ENCODE results near the gene ATG14.

ATG14 gene

DNA sequence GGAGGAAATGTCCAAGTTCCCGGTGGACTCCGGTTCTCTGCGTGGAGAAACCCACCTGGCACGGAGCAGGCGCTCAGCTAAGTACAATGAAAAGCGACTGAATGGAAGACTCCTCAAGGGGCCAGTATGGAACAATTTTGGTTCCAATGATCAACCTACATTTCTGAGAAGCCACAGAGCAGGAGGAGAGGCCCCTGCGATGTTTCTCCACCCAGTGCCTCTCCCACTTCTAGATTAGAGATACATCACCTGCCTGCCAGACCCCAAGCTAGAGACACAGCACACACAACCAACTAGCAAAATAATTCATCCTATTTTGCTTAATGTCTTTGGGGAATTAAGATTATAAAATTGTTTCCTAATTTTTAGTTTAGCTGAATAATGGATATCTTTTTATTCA is 38.8 kb downstream of the ATG14 start:
- no peak overlapping the region for H3K4me3 ChIP-seq (ENCODE audit: low read length)
- H2AFZ ChIP-seq (ENCODE audit: low read depth, low read length): no peak overlapping the region
- H3K36me3 ChIP-seq (ENCODE audit: insufficient read depth, low read length): peaks cover 51% of the 10 kb centered on the region
- no peaks in the 10 kb centered on the region for H3K4me1 ChIP-seq (ENCODE audit: insufficient read depth, low read length)
- no peaks in the 10 kb centered on the region for H3K9me3 ChIP-seq (ENCODE audit: low read length)
- H3K27me3 ChIP-seq (ENCODE audit: insufficient read depth, low read length): no peaks in the 10 kb centered on the region

DNA sequence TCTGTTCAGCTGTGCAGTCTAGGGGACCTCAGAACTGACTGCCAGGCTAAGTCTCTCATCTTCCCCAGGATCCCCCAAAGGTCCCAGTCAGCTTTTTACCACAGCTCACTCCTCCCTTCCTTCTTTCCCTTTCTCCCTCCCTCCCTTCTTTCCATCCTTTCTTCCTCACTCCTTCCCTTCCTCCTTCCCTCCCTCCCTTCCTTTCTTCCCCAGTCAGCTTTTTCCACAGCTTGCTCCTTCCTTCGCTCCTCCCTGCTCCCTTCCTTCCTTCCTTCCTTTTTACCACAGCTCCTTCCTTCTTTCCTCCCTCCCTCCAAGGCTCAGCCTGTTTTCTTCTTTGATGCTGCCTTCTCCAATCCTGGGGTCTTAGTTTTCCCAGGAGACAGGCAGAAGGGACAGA is 39.2 kb downstream of the ATG14 start:
- Histone ChIP-seq H3K4me1 (ENCODE audit: insufficient read depth, low read length) (no peaks in the 10 kb centered on the region), H3K27me3 (ENCODE audit: insufficient read depth, low read length) (no peaks in the 10 kb centered on the region), H2AFZ (ENCODE audit: low read depth, low read length) (no peak overlapping the region), H3K4me3 (ENCODE audit: low read length) (no peak overlapping the region), H3K36me3 (ENCODE audit: insufficient read depth, low read length) (peaks cover 51% of the 10 kb centered on the region), H3K9me3 (ENCODE audit: low read length) (no peaks in the 10 kb centered on the region)

DNA sequence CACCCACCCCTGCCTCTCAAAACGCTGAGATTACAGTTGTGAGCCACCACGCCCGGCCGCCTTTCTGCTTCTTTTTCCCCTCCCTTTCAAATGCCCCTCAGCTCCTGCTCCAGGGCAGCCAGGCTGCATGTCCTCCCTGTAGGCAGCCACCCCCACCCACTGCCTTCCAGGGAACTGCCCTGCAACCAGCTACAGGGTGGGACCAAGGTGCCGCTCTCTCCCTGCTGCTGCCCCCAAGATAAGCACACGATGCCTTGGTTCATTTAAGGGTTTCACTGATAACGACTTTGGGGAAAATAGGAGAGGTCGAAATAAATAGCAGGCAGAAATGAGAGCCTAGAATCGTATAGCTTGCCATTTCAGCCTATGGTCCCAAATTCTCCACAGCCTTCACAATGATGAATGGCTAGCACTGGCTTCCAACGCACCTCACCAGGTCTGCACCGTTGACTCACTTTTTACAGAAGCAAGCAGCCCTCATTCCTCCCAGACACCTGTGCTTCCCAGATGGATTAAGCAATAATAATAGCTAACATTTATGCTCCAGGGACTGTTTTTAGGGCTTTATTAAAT is 40.7 kb downstream of the ATG14 start:
- peaks cover 48% of the 10 kb centered on the region for H3K36me3 ChIP-seq (ENCODE audit: insufficient read depth, low read length)
- no peaks in the 10 kb centered on the region for H3K4me1 ChIP-seq (ENCODE audit: insufficient read depth, low read length)
- no peak overlapping the region for H2AFZ ChIP-seq (ENCODE audit: low read depth, low read length)
- no peaks in the 10 kb centered on the region for H3K27me3 ChIP-seq (ENCODE audit: insufficient read depth, low read length)
- H3K9me3 ChIP-seq (ENCODE audit: low read length): no peaks in the 10 kb centered on the region
- no peak overlapping the region for H3K4me3 ChIP-seq (ENCODE audit: low read length)

DNA sequence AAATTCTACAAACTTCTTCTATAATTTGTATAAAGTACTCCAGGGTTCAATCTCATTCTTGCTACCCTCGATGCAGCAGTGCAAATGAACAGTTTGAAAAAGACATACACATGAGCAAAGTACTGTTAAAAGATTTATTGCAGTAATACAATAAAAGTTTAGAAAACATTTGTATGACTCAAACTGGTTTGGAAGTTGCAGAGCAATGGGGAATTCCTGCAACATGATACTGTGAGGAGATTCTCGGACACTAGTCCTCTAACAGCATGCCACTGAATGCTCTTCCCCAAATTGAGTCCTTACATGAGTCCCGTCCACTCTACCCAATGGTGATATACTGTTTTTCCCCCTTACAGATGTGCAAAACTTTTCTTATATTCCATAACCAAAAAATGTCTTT is 45.4 kb downstream of the ATG14 start:
- Histone ChIP-seq H3K9me3 (ENCODE audit: low read length) (no peaks in the 10 kb centered on the region), H3K4me3 (ENCODE audit: low read length) (no peak overlapping the region), H2AFZ (ENCODE audit: low read depth, low read length) (no peak overlapping the region), H3K27me3 (ENCODE audit: insufficient read depth, low read length) (no peaks in the 10 kb centered on the region), H3K36me3 (ENCODE audit: insufficient read depth, low read length) (peaks cover 38% of the 10 kb centered on the region), H3K4me1 (ENCODE audit: insufficient read depth, low read length) (no peaks in the 10 kb centered on the region)

DNA sequence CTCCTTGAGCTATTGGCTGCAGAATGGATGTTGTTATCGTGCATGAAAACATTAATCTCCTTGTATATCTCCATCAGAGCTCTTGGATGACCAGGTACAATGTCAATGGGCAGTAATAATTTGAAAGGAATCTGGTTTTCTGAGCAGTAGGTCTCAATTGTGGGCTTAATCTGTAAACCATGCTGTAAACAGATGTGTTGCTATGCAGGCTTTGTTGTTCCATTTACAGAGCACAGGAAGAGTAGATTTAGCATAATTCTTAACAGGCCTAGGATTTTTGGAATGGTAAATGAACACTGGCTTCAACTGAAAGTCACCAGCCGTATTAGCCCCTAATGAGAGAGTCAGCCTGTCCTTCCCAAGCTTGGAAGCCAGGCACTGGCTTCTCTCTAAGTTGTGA is 50.4 kb downstream of the ATG14 start:
- H2AFZ ChIP-seq (ENCODE audit: low read depth, low read length): no peak overlapping the region
- no peaks in the 10 kb centered on the region for H3K27me3 ChIP-seq (ENCODE audit: insufficient read depth, low read length)
- no peaks in the 10 kb centered on the region for H3K9me3 ChIP-seq (ENCODE audit: low read length)
- peaks cover 7% of the 10 kb centered on the region for H3K36me3 ChIP-seq (ENCODE audit: insufficient read depth, low read length)
- no peak overlapping the region for H3K4me3 ChIP-seq (ENCODE audit: low read length)
- no peaks in the 10 kb centered on the region for H3K4me1 ChIP-seq (ENCODE audit: insufficient read depth, low read length)

DNA sequence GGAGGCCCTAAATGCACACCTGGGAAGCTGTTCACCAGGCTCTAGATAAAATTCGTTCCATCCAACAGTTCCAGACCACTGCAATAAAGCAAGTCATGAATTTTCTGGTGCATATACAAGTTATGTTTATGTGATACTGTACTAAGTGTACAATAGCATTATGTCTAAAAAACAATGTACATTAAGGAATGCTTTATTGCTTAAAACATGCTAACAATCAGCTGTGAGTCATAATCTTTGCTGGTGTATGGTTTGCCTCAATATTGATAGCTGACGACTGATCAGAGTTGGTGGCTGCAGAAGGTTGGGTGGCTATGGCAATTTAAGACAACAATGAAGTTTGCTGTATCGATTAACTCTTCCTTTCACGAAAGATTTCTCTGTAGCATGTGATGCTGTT is 52.3 kb downstream of the ATG14 start:
- H3K27me3 ChIP-seq (ENCODE audit: insufficient read depth, low read length): no peaks in the 10 kb centered on the region
- no peak overlapping the region for H3K4me3 ChIP-seq (ENCODE audit: low read length)
- H2AFZ ChIP-seq (ENCODE audit: low read depth, low read length): no peak overlapping the region
- peaks cover 3% of the 10 kb centered on the region for H3K36me3 ChIP-seq (ENCODE audit: insufficient read depth, low read length)
- H3K4me1 ChIP-seq (ENCODE audit: insufficient read depth, low read length): no peaks in the 10 kb centered on the region
- H3K9me3 ChIP-seq (ENCODE audit: low read length): no peaks in the 10 kb centered on the region

DNA sequence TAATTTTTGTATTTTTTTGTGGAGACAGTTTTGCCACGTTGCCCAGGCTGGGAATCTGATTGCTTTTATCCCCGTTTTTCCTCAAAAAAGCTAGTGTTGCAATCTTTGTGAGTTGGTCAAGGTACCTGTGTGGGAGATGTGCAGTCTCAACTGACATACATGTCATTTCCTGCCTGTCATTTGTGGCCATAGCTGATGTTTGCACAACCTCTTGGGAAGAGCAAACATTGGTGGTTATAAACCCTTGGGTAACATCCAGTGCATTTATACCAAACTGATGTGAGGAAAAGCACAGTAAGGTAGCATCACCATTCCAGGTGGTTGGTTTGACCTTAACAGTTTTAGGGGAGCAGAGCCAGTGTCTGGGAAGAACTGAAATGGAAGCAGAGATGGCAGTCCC is 54.7 kb downstream of the ATG14 start:
- no peaks in the 10 kb centered on the region for H3K27me3 ChIP-seq (ENCODE audit: insufficient read depth, low read length)
- H3K36me3 ChIP-seq (ENCODE audit: insufficient read depth, low read length): peaks cover 11% of the 10 kb centered on the region
- H3K4me3 ChIP-seq (ENCODE audit: low read length): no peak overlapping the region
- H2AFZ ChIP-seq (ENCODE audit: low read depth, low read length): no peak overlapping the region
- no peaks in the 10 kb centered on the region for H3K9me3 ChIP-seq (ENCODE audit: low read length)
- H3K4me1 ChIP-seq (ENCODE audit: insufficient read depth, low read length): no peaks in the 10 kb centered on the region

DNA sequence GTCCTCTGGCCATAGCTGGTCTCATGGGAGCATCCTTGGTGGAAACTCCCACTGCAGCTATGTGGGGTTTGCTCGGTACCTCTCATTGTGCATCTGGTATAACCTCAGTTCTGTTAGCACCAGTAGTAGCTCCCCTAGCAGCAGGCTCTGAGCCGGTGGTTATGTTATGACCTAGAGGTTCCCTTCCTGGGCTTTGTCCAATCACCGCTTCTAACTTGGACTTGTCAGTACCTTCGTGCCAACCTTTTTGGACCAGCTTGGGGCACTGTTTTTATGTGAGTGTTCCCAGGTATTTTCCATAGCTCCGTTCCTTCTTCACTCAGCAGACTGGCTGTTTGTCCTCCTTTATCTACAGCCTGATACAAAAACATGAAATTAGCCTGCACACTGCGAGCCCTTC is 55.7 kb downstream of the ATG14 start:
- Histone ChIP-seq H3K36me3 (ENCODE audit: insufficient read depth, low read length) (peaks cover 21% of the 10 kb centered on the region), H3K9me3 (ENCODE audit: low read length) (no peaks in the 10 kb centered on the region), H3K4me3 (ENCODE audit: low read length) (no peak overlapping the region), H3K27me3 (ENCODE audit: insufficient read depth, low read length) (no peaks in the 10 kb centered on the region), H2AFZ (ENCODE audit: low read depth, low read length) (no peak overlapping the region), H3K4me1 (ENCODE audit: insufficient read depth, low read length) (no peaks in the 10 kb centered on the region)

DNA sequence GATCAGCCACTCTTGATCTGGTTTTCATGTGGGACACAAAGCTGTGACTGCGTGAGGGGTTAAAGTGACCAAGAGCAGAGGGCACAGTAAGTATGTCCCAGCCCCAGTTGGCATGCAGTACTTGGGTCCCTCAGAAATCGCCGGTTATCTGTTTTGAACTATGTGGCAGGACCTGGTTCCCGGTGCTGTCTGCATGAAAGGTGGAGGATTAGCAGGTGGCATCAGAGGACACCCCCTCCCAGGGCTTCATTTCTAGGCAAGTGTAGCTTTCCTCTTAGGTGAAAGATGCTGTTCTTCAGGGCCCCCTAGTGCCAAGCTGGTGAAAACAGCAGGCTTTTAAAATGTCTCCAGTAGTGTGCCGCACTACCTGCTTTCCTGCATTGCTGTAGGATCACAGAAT is 57.1 kb downstream of the ATG14 start:
- Histone ChIP-seq H2AFZ (ENCODE audit: low read depth, low read length) (no peak overlapping the region), H3K36me3 (ENCODE audit: insufficient read depth, low read length) (peaks cover 28% of the 10 kb centered on the region)

DNA sequence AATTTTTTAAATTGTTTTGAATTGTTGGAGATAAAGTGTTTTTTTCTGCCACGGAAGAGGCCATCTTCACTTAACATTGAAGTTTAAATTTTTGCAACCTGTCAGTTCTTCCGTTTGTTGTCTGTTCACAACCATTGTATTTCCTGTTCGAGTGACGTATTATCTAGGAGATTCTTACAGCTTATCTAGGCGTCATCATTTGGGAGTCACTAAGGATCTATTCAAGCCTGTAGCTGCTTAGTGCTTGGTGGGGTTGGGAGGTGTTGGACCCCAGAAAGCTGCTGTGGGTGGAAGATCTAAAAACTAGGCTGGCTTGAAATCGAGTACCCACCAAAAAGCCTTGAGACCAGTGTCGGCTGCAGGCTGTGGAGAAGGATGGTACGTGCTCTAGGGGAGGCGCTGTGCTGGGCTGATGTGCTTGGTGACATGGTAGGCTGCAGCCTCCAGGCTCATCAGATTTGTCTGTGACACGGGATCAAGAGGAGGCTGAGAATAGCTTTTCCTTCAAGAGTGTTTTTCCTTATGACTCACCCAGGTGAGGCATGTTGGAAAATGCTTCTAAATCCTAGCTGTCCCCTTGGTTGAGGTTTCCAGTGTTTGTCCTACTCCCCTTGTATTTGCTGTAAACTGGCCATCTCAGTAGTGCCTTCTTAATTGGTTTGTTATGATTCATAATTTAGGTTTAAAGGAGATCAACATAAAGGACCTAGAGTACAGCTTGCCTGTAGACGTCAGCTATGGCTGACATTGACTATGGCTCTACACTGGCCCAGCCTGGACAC is 57.8 kb downstream of the ATG14 start:
- no peaks in the 10 kb centered on the region for H3K9me3 ChIP-seq (ENCODE audit: low read length)
- H3K27me3 ChIP-seq (ENCODE audit: insufficient read depth, low read length): no peaks in the 10 kb centered on the region
- H3K4me1 ChIP-seq (ENCODE audit: insufficient read depth, low read length): no peaks in the 10 kb centered on the region
- H3K4me3 ChIP-seq (ENCODE audit: low read length): no peak overlapping the region
- H2AFZ ChIP-seq (ENCODE audit: low read depth, low read length): no peak overlapping the region
- H3K36me3 ChIP-seq (ENCODE audit: insufficient read depth, low read length): peaks cover 28% of the 10 kb centered on the region

More for the DNA sequence above, 57.1 kb downstream of the ATG14 start:
- no peaks in the 10 kb centered on the region for H3K4me1 ChIP-seq (ENCODE audit: insufficient read depth, low read length)
- H3K4me3 ChIP-seq (ENCODE audit: low read length): no peak overlapping the region
- H3K27me3 ChIP-seq (ENCODE audit: insufficient read depth, low read length): no peaks in the 10 kb centered on the region
- no peaks in the 10 kb centered on the region for H3K9me3 ChIP-seq (ENCODE audit: low read length)

DNA sequence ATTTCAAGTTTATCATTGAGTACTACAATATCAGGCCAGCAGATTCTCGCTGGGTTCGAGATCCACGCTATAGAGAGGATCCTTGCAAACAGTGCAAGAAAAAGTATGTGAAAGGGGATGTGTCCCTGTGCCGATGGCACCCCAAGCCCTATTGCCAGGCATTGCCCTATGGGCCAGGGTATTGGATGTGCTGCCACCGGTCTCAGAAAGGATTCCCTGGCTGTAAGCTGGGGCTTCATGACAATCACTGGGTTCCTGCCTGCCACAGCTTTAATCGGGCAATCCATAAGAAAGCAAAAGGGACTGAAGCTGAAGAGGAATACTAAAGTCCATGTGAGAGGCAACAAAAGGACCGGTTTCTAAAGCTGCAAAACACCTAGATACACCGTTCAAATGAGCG is 59.4 kb downstream of the ATG14 start:
- Histone ChIP-seq H2AFZ (ENCODE audit: low read depth, low read length) (no peak overlapping the region), H3K4me3 (ENCODE audit: low read length) (no peak overlapping the region), H3K36me3 (ENCODE audit: insufficient read depth, low read length) (peaks cover 28% of the 10 kb centered on the region), H3K4me1 (ENCODE audit: insufficient read depth, low read length) (peaks cover 3% of the 10 kb centered on the region), H3K27me3 (ENCODE audit: insufficient read depth, low read length) (no peaks in the 10 kb centered on the region), H3K9me3 (ENCODE audit: low read length) (no peaks in the 10 kb centered on the region)

DNA sequence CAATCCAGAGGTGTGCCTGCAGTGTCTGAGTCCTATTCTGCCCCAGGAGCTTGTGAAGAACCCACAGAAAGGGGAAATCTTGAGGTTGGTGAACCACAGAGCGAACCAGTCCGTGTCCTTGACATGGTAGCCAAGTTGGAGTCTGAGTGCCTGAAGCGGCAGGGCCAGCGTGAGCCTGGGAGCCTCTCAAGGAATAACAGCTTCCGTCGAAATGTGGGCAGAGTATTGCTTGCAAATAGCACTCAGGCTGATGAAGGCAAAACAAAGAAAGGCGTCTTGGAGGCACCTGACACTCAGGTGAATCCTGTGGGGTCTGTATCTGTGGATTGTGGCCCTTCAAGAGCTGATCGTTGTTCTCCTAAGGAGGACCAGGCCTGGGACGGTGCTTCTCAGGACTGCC is 60.5 kb downstream of the ATG14 start:
- no peak overlapping the region for H3K4me3 ChIP-seq (ENCODE audit: low read length)
- no peaks in the 10 kb centered on the region for H3K27me3 ChIP-seq (ENCODE audit: insufficient read depth, low read length)
- H3K4me1 ChIP-seq (ENCODE audit: insufficient read depth, low read length): peaks cover 12% of the 10 kb centered on the region
- no peaks in the 10 kb centered on the region for H3K9me3 ChIP-seq (ENCODE audit: low read length)
- H3K36me3 ChIP-seq (ENCODE audit: insufficient read depth, low read length): peaks cover 28% of the 10 kb centered on the region
- no peak overlapping the region for H2AFZ ChIP-seq (ENCODE audit: low read depth, low read length)

DNA sequence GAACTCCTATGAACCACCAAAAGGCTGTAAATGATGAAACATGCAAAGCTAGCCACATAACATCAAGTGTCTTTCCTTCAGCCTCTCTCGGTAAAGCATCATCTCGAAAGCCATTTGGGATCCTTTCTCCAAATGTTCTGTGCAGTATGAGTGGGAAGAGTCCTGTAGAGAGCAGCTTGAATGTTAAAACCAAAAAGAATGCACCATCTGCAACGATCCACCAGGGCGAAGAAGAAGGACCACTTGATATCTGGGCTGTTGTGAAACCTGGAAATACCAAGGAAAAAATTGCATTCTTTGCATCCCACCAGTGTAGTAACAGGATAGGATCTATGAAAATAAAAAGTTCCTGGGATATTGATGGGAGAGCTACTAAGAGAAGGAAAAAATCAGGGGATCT is 61.2 kb downstream of the ATG14 start:
- H2AFZ ChIP-seq (ENCODE audit: low read depth, low read length): no peak overlapping the region
- H3K36me3 ChIP-seq (ENCODE audit: insufficient read depth, low read length): peaks cover 28% of the 10 kb centered on the region

DNA sequence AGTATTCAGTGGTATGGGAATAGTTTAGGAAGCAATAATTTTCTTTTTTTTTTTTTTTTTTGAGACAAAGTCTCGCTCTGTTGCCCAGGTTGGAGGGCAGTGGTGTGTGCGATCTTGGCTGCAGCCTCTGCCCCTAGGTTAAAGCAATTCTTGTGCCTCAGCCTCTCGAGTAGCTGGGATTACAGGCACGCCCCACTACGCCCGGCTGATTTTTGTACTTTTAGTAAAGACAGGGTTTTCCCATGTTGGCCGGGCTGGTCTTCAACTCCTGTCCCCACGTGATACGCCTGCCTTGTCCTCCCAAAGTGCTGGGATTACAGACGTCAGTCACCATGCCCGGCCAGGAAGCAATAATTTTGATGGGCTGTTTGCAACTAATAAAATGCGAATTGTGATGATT is 62.1 kb downstream of the ATG14 start:
- no peak overlapping the region for H2AFZ ChIP-seq (ENCODE audit: low read depth, low read length)
- H3K4me3 ChIP-seq (ENCODE audit: low read length): no peak overlapping the region
- H3K9me3 ChIP-seq (ENCODE audit: low read length): no peaks in the 10 kb centered on the region
- H3K36me3 ChIP-seq (ENCODE audit: insufficient read depth, low read length): peaks cover 25% of the 10 kb centered on the region
- no peaks in the 10 kb centered on the region for H3K27me3 ChIP-seq (ENCODE audit: insufficient read depth, low read length)
- H3K4me1 ChIP-seq (ENCODE audit: insufficient read depth, low read length): peaks cover 12% of the 10 kb centered on the region

More for the DNA sequence above, 61.2 kb downstream of the ATG14 start:
- Histone ChIP-seq H3K9me3 (ENCODE audit: low read length) (no peaks in the 10 kb centered on the region), H3K27me3 (ENCODE audit: insufficient read depth, low read length) (no peaks in the 10 kb centered on the region), H3K4me3 (ENCODE audit: low read length) (no peak overlapping the region), H3K4me1 (ENCODE audit: insufficient read depth, low read length) (peaks cover 12% of the 10 kb centered on the region)
